DND-41 (cell line): ENCODE results near the gene PHLDB2.

Source experiments
- ATAC-seq: fragments of 200-7000 bp; cut with Tn5 transposase; 3 replicates; pipeline ENCODE4 v1.9.1; 2021; ENCODE audit warnings: low read depth; ENCODE audit not compliant: insufficient read depth
- DNase-seq: peaks from one replicate; pipeline ENCODE4 v3.0.0-alpha.2; 2020
- H2AFZ ChIP-seq: 2 replicates; pipeline ENCODE4 v1.6.0; 2012; ENCODE audit warnings: low read depth, low read length
- H3K27ac ChIP-seq: 2 replicates; pipeline ENCODE4 v1.5.1; 2012; ENCODE audit warnings: low read length, inconsistent platforms
- H3K27me3 ChIP-seq: fragments of 200-600 bp; sonication (generic); 2 replicates; pipeline ENCODE4 v1.6.0; 2012; ENCODE audit warnings: low read length, mild to moderate bottlenecking, inconsistent platforms; ENCODE audit not compliant: insufficient read depth, poor library complexity
- H3K36me3 ChIP-seq: 2 replicates; pipeline ENCODE4 v1.5.1; 2012; ENCODE audit warnings: low read length, inconsistent platforms; ENCODE audit not compliant: insufficient read depth
- H3K4me1 ChIP-seq: 2 replicates; pipeline ENCODE4 v1.5.1; 2012; ENCODE audit warnings: mild to moderate bottlenecking, low read length; ENCODE audit not compliant: insufficient read depth
- H3K4me2 ChIP-seq: 2 replicates; pipeline ENCODE4 v1.6.0; 2012; ENCODE audit warnings: mild to moderate bottlenecking, moderate library complexity, low read length, inconsistent platforms; ENCODE audit not compliant: insufficient read depth
- H3K4me3 ChIP-seq, 2 experiments: fragments of 200-600 bp in 1 of 2; shearing (Covaris generic) in 1 of 2; 2 replicates each; pipeline ENCODE4 v1.5.1; 2012 to 2016; ENCODE audit warnings: inconsistent platforms in 2 of 2, low read length in 2 of 2, mild to moderate bottlenecking in 2 of 2, low read depth in 1 of 2, moderate library complexity in 1 of 2
- H3K79me2 ChIP-seq: 2 replicates; pipeline ENCODE4 v1.6.0; 2012; ENCODE audit warnings: low read length, inconsistent platforms; ENCODE audit not compliant: insufficient read depth
- H3K9ac ChIP-seq: 2 replicates; pipeline ENCODE4 v1.6.0; 2012; ENCODE audit warnings: low read depth, mild to moderate bottlenecking, inconsistent platforms, low read length, moderate library complexity
- H3K9me3 ChIP-seq: 2 replicates; pipeline ENCODE4 v1.5.1; 2012; ENCODE audit warnings: low read length, moderate library complexity, mild to moderate bottlenecking, inconsistent platforms; ENCODE audit not compliant: insufficient read depth, severe bottlenecking
- H4K20me1 ChIP-seq: 2 replicates; pipeline ENCODE4 v1.6.0; 2012; ENCODE audit warnings: low read length; ENCODE audit not compliant: insufficient read depth
- CTCF ChIP-seq: IDR thresholded peaks from 2 replicates; pipeline ENCODE4 v1.5.1; 2012; ENCODE audit warnings: borderline replicate concordance, low read length, moderate library complexity, mild to moderate bottlenecking; ENCODE audit not compliant: poor library complexity, severe bottlenecking; ENCODE audit errors: extremely low read depth
- EZH2 ChIP-seq: IDR thresholded peaks from 3 replicates; pipeline ENCODE4 v1.6.1; 2012; ENCODE audit warnings: borderline replicate concordance, low read depth, mild to moderate bottlenecking, moderate library complexity, low read length, inconsistent platforms; ENCODE audit not compliant: severe bottlenecking

The PHLDB2 gene

DNA sequence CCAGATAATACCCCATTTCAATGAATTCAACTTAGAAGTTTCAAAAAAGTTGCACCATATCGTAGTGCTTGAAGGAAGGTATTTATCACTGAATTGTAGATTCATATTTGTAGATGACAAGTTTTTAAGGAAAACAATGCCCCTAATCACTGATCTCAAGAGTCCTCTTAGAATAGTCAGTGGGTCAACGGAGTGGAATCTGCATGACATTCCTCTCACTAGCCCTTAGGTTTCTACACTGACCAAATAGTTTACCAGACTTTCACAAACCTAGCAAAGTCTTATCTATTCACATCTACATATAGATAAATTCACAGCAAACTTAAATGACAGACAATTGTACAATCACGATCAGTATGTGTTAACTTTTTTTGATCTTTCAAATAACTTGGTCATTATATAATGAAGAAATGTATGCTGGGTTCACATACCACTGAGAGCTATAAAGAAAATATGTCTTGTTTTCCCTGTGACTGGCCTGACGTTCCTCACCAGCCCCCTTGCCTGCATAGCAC, 35.7 kb upstream of the PHLDB2 start:
- no peak for DNase-seq
- H3K4me3 ChIP-seq, result no peak overlapping the region
- TF ChIP-seq EZH2 (no peak), CTCF (no peak)
- no peaks in the 10 kb centered on the region for H4K20me1 ChIP-seq
- no peaks in the 10 kb centered on the region for H3K79me2 ChIP-seq
- H3K27me3 ChIP-seq, result no peaks in the 10 kb centered on the region
- H3K4me2 ChIP-seq, result no peak overlapping the region
- no peak overlapping the region for H3K9ac ChIP-seq
- H3K4me1 ChIP-seq, result no peaks in the 10 kb centered on the region
- no peaks in the 10 kb centered on the region for H3K36me3 ChIP-seq
- no peak overlapping the region for H3K27ac ChIP-seq
- H2AFZ ChIP-seq, result no peak overlapping the region
- no peak for ATAC-seq
- no peaks in the 10 kb centered on the region for H3K9me3 ChIP-seq

GRCh38 chr3:111824351-111824750, 34.7 kb upstream of the PHLDB2 start:
- DNase-seq, result no peak
- Histone ChIP-seq H3K27ac (no peak overlapping the region), H4K20me1 (no peaks in the 10 kb centered on the region), H3K79me2 (no peaks in the 10 kb centered on the region), H3K4me3 (no peak overlapping the region), H3K36me3 (no peaks in the 10 kb centered on the region), H2AFZ (no peak overlapping the region), H3K9ac (no peak overlapping the region), H3K4me2 (no peak overlapping the region), H3K27me3 (no peaks in the 10 kb centered on the region), H3K4me1 (no peaks in the 10 kb centered on the region), H3K9me3 (no peaks in the 10 kb centered on the region)
- ATAC-seq, result no peak
- no peak for TF ChIP-seq CTCF
- no peak for TF ChIP-seq EZH2

DNA sequence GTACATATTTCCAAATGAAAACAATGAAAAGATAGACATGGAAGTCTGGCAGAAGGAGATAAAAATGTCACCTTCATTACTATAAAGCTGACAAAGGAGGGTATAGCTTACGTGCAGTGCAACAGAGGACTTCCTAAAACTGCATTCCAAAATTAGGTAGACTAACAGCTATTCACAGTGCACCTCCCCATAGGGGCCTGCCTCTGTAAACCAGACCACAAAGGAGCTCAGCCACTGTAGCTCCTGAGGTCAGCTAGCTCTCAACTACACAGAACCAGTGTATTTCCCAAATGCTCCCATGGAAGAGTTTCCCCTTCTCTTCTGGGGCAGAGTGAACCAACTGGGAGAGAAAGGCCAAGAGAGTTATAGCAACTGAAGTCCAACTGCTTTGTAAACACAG, 31.2 kb upstream of the PHLDB2 start:
- no peak overlapping the region for H3K27ac ChIP-seq
- H3K27me3 ChIP-seq, result no peaks in the 10 kb centered on the region
- H3K79me2 ChIP-seq, result no peaks in the 10 kb centered on the region
- TF ChIP-seq CTCF, result no peak
- no peak for TF ChIP-seq EZH2
- H2AFZ ChIP-seq, result no peak overlapping the region
- ATAC-seq (no peak), DNase-seq (no peak)
- H3K9me3 ChIP-seq, result no peaks in the 10 kb centered on the region
- peaks cover 5% of the 10 kb centered on the region for H3K4me1 ChIP-seq
- H4K20me1 ChIP-seq, result no peaks in the 10 kb centered on the region
- no peak overlapping the region for H3K9ac ChIP-seq
- no peak overlapping the region for H3K4me3 ChIP-seq
- no peaks in the 10 kb centered on the region for H3K36me3 ChIP-seq
- H3K4me2 ChIP-seq, result no peak overlapping the region

- Histone ChIP-seq H3K9me3 (no peaks in the 10 kb centered on the region), H3K36me3 (no peaks in the 10 kb centered on the region), H3K4me3 (no peak overlapping the region), H2AFZ (no peak overlapping the region), H3K27ac (no peak overlapping the region), H3K9ac (no peak overlapping the region), H3K4me1 (peaks cover 5% of the 10 kb centered on the region), H3K79me2 (no peaks in the 10 kb centered on the region), H3K4me2 (no peak overlapping the region), H3K27me3 (no peaks in the 10 kb centered on the region), H4K20me1 (no peaks in the 10 kb centered on the region)
- TF ChIP-seq CTCF (no peak), EZH2 (no peak)
- DNase-seq (no peak), ATAC-seq (no peak)
Measured at GRCh38 chr3:111828530-111828929, 30.5 kb upstream of the PHLDB2 start.
